ENCODE results near the gene ACBD4. TPM values are rescaled to one million over a fixed set of nuclear protein-coding genes. Genes with fewer than 3 reads are reported as not detected.

ACBD4 gene
- total and polyA plus RNA-seq, 2 of the 13 experiments (the other 11 are each of a cell fraction or from before 2014, with no cell fraction given) = 16.1 to 26.9 TPM

- TF ChIP-seq MXI1 (IDR thresholded peaks at IDR 0.05; ENCODE audit: borderline replicate concordance, low read depth, low read length) = no peak; the same call in 2 of the 3 replicates
- TF ChIP-seq CREB1 (IDR thresholded peaks at IDR 0.05) = no peak
- TF ChIP-seq CREB1 (CRISPR knock-in tag; IDR thresholded peaks at IDR 0.05) = no peak
- TF ChIP-seq SETDB1 (CRISPR knock-in tag; IDR thresholded peaks at IDR 0.05; ENCODE audit: borderline replicate concordance) = no peak
- TF ChIP-seq ELF3 (CRISPR knock-in tag; IDR thresholded peaks at IDR 0.05) = peak; percentile 59; the same call in 1 of the 2 replicates
- no peak for TF ChIP-seq NFYC (CRISPR knock-in tag; IDR thresholded peaks at IDR 0.05)
- TF ChIP-seq FIP1L1 (IDR thresholded peaks at IDR 0.05; ENCODE audit: borderline replicate concordance, insufficient read depth, low read depth, low read length) = 0 out of 2 replicates have a peak, but pooled peaks have one; percentile 39
- no peak for TF ChIP-seq NR3C1 (CRISPR knock-in tag; IDR thresholded peaks at IDR 0.05)
- no peak for TF ChIP-seq ZC3H13 (CRISPR knock-in tag; IDR thresholded peaks at IDR 0.05)
- no peak for TF ChIP-seq ZNF256 (CRISPR knock-in tag; conservative IDR thresholded peaks at IDR 0.05)
- no peak for TF ChIP-seq HES4 (CRISPR knock-in tag; IDR thresholded peaks at IDR 0.05; ENCODE audit: borderline replicate concordance)
- TF ChIP-seq ZNF292 (CRISPR knock-in tag; IDR thresholded peaks at IDR 0.05; ENCODE audit: borderline replicate concordance, low read depth) = peak; percentile 16; the same call in 1 of the 2 replicates
- TF ChIP-seq ZKSCAN8 (CRISPR knock-in tag; IDR thresholded peaks at IDR 0.05; ENCODE audit: borderline replicate concordance) = no peak
- TF ChIP-seq, protein P1, sequence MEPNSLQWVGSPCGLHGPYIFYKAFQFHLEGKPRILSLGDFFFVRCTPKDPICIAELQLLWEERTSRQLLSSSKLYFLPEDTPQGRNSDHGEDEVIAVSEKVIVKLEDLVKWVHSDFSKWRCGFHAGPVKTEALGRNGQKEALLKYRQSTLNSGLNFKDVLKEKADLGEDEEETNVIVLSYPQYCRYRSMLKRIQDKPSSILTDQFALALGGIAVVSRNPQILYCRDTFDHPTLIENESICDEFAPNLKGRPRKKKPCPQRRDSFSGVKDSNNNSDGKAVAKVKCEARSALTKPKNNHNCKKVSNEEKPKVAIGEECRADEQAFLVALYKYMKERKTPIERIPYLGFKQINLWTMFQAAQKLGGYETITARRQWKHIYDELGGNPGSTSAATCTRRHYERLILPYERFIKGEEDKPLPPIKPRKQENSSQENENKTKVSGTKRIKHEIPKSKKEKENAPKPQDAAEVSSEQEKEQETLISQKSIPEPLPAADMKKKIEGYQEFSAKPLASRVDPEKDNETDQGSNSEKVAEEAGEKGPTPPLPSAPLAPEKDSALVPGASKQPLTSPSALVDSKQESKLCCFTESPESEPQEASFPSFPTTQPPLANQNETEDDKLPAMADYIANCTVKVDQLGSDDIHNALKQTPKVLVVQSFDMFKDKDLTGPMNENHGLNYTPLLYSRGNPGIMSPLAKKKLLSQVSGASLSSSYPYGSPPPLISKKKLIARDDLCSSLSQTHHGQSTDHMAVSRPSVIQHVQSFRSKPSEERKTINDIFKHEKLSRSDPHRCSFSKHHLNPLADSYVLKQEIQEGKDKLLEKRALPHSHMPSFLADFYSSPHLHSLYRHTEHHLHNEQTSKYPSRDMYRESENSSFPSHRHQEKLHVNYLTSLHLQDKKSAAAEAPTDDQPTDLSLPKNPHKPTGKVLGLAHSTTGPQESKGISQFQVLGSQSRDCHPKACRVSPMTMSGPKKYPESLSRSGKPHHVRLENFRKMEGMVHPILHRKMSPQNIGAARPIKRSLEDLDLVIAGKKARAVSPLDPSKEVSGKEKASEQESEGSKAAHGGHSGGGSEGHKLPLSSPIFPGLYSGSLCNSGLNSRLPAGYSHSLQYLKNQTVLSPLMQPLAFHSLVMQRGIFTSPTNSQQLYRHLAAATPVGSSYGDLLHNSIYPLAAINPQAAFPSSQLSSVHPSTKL (CRISPR knock-in tag; IDR thresholded peaks at IDR 0.05) = peak; percentile 76
- TF ChIP-seq, protein P2, sequence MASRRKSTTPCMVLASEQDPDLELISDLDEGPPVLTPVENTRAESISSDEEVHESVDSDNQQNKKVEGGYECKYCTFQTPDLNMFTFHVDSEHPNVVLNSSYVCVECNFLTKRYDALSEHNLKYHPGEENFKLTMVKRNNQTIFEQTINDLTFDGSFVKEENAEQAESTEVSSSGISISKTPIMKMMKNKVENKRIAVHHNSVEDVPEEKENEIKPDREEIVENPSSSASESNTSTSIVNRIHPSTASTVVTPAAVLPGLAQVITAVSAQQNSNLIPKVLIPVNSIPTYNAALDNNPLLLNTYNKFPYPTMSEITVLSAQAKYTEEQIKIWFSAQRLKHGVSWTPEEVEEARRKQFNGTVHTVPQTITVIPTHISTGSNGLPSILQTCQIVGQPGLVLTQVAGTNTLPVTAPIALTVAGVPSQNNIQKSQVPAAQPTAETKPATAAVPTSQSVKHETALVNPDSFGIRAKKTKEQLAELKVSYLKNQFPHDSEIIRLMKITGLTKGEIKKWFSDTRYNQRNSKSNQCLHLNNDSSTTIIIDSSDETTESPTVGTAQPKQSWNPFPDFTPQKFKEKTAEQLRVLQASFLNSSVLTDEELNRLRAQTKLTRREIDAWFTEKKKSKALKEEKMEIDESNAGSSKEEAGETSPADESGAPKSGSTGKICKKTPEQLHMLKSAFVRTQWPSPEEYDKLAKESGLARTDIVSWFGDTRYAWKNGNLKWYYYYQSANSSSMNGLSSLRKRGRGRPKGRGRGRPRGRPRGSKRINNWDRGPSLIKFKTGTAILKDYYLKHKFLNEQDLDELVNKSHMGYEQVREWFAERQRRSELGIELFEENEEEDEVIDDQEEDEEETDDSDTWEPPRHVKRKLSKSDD (CRISPR knock-in tag; IDR thresholded peaks at IDR 0.05; ENCODE audit: low read depth) = no peak; the same call in 1 of the 2 replicates
- TF ChIP-seq HNRNPLL (IDR thresholded peaks at IDR 0.05; ENCODE audit: low read depth, low read length, poor library complexity, severe bottlenecking) = peak; percentile 40
- no peak for TF ChIP-seq ZNF232 (CRISPR knock-in tag; IDR thresholded peaks at IDR 0.05; ENCODE audit: borderline replicate concordance)
- no peak for TF ChIP-seq ZNF263 (CRISPR knock-in tag; IDR thresholded peaks at IDR 0.05)
- no peak for TF ChIP-seq BRF2 (CRISPR knock-in tag; IDR thresholded peaks at IDR 0.05)
- no peak for TF ChIP-seq RFXANK (CRISPR knock-in tag; IDR thresholded peaks at IDR 0.05)
These were observed 7.8 kb upstream of the ACBD4 start (continued) for GRCh38 chr17:45127548-45128300.
